Activated naive CD4-positive, alpha-beta T cell treated with anti-CD3 and anti-CD28 coated beads, Interleukin-2, amount 10 ng/mL, durations not matched to agents 7 days and 5 days (primary cell): ENCODE measurements around the gene CCK.

ENCODE experiments used
- CTCF ChIA-PET: fragments of 350-600 bp; sonication (Branson Sonifier 250); formaldehyde crosslinking; loops from one replicate; lab custom pipeline; 2021; ENCODE audit warnings: antibody characterized with exemption; lab: Charles Lee
- DNase-seq: peaks from one replicate; pipeline ENCODE4 v3.0.0-alpha.2; 2020
- H3K27ac Mint-ChIP-seq: one replicate; pipeline ENCODE4 v1.8.0; 2021; ENCODE audit warnings: mild to moderate bottlenecking, moderate library complexity, mixed read lengths
- H3K27me3 Mint-ChIP-seq: one replicate; pipeline ENCODE4 v1.8.0; 2021; ENCODE audit warnings: mild to moderate bottlenecking, mixed read lengths
- H3K36me3 Mint-ChIP-seq: one replicate; pipeline ENCODE4 v1.8.0; 2021; ENCODE audit warnings: mixed read lengths
- H3K4me1 Mint-ChIP-seq: one replicate; pipeline ENCODE4 v1.8.0; 2021; ENCODE audit warnings: mixed read lengths
- H3K4me3 Mint-ChIP-seq: one replicate; pipeline ENCODE4 v1.8.0; 2021; ENCODE audit warnings: mild to moderate bottlenecking, moderate library complexity, mixed read lengths
- H3K9me3 Mint-ChIP-seq: one replicate; pipeline ENCODE4 v1.8.0; 2021; ENCODE audit warnings: mixed read lengths

Gene CCK

DNA sequence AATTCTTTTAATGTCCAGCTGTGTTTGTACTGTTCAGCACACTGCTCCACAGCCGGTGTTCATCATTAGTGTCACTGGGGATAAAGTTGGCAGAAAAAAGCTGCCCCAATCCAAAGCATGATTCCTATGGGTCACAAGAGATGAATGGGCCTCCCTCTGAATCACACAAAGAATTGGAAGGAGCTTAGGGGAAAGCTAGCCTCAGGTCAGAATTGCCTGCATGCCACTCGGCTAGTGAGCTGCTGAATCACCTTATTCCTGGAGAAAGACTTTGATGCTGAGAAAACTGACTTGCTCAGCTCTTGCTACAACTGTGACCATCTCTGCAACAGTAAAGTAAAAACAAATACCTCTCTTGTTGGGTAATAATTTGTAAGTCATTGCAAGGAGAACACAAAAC is 3.5 kb downstream of the CCK start:
- H3K9me3 Mint-ChIP-seq: no peaks in the 10 kb centered on the region
- H3K36me3 Mint-ChIP-seq: no peaks in the 10 kb centered on the region
- peaks cover 83% of the 10 kb centered on the region for H3K27me3 Mint-ChIP-seq
- H3K4me1 Mint-ChIP-seq: peaks cover 5% of the 10 kb centered on the region
- H3K4me3 Mint-ChIP-seq: no peak overlapping the region
- DNase-seq: no peak
- CTCF ChIA-PET: interaction anchor here (0.9 kb wide), 1 partner anchor 13 kb away, joined by 3 read pairs; no protein-coding TSS in a partner anchor
- H3K27ac Mint-ChIP-seq: no peak overlapping the region

DNA sequence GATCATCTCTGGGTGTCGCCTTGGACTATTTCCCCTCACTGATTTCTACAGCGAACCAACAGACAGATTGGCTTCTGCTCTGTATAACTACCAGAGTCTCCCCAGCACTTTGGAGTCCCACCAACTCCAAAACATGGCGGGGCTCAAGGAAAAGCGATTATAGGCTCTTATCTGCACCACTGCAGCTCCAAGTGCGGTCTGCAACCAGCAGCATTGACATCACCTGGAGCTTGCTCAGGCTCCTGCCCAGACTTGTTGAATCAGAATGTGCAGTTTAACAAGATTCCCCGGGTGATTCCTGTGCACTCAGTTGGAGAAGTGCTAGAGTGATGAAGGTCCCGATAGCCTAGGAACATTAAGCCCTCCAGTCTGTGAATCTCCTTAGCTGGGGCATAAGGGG is 9.0 kb downstream of the CCK start:
- H3K4me3 Mint-ChIP-seq: no peak overlapping the region
- CTCF ChIA-PET: no interaction called here
- peaks cover 59% of the 10 kb centered on the region for H3K27me3 Mint-ChIP-seq
- no peak for DNase-seq
- no peak overlapping the region for H3K27ac Mint-ChIP-seq
- H3K4me1 Mint-ChIP-seq: peaks cover 3% of the 10 kb centered on the region
- H3K9me3 Mint-ChIP-seq: no peaks in the 10 kb centered on the region
- no peaks in the 10 kb centered on the region for H3K36me3 Mint-ChIP-seq

DNA sequence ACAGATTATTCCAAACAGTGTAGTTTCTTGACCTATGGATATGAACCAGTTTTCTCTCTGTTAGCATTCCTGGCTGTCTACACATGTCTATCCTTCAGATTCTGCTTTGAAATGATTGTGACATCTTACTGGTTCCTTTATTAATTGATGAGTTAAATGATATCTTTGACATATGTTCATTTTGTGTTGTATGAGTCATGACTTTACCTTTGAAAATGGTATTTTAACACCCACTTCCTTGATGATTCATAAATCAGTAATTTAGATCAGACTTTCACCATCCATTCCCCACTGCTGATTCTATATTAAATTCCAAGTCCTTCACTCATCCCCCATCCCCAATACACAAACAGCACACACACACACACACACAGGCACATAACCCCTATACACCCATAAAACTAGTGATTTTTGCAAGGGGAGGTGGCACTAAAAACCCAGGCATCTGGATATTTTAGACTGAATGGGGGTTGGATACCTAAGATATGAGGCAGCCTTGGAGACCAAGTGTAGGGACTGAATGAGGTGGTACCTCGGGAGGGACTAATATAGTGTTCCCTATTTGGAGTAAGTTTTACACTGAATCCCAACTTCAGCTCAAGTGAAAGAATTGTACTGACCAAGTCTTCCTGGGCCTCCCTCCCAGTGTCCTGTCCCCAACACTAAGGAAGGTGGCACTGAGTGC is 9.7 kb downstream of the CCK start:
- CTCF ChIA-PET: interaction anchor here (1.2 kb wide), 1 partner anchor 9 kb away, joined by 3 read pairs; no protein-coding TSS in a partner anchor
- Mint-ChIP-seq H3K36me3 (no peaks in the 10 kb centered on the region), H3K4me3 (no peak overlapping the region), H3K9me3 (no peaks in the 10 kb centered on the region), H3K4me1 (peaks cover 3% of the 10 kb centered on the region), H3K27me3 (peaks cover 55% of the 10 kb centered on the region), H3K27ac (no peak overlapping the region)
- DNase-seq: no peak

DNA sequence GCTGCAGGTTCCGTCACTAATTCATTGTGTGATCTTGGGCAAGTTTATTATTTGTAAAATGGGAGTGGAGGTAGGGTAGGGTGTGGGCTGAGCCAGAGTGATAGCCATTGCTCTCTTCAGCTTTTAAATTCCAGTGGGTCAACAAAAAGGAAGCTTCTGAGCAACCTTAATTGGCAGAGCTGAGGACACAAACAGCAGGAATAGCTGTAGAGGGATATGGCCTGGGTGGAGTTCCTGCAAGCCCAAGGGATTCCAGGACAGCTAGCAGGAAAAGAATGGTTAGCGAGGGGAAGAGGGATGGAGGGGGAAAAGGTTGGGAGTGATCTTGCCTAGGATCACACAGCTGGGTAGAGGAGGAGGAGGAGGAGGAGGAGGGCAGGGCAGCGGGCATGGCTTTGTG is 11.4 kb downstream of the CCK start:
- Mint-ChIP-seq H3K9me3 (no peaks in the 10 kb centered on the region), H3K27ac (no peak overlapping the region), H3K27me3 (peaks cover 43% of the 10 kb centered on the region), H3K4me1 (peaks cover 3% of the 10 kb centered on the region), H3K4me3 (no peak overlapping the region), H3K36me3 (no peaks in the 10 kb centered on the region)
- DNase-seq: no peak
- CTCF ChIA-PET: interaction anchor here (1.1 kb wide), 2 partner anchors 187 to 189 kb away, joined by 3 read pairs; no protein-coding TSS in a partner anchor

DNA sequence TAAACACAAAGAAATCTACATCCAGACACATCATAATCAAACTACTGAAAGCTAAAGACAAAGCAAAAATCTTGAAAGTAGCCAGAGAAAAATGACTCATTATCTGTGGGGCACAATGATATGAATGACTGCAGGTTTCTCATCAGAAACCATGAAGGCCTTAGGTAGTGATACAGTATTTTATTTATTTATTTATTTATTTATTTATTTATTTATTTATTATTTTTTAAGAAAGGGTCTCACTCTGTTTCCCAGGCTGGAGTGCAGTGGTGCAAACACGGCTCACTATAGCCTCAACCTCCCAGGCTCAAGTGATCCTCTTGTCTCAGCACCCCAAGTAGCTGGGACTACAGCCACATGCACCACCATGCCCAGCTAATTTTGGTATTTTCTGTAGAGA is 15.2 kb downstream of the CCK start:
- Mint-ChIP-seq H3K4me1 (peaks cover 2% of the 10 kb centered on the region), H3K36me3 (no peaks in the 10 kb centered on the region), H3K27me3 (peaks cover 57% of the 10 kb centered on the region), H3K4me3 (no peak overlapping the region), H3K9me3 (no peaks in the 10 kb centered on the region), H3K27ac (no peak overlapping the region)
- no peak for DNase-seq
- CTCF ChIA-PET: no interaction called here

DNA sequence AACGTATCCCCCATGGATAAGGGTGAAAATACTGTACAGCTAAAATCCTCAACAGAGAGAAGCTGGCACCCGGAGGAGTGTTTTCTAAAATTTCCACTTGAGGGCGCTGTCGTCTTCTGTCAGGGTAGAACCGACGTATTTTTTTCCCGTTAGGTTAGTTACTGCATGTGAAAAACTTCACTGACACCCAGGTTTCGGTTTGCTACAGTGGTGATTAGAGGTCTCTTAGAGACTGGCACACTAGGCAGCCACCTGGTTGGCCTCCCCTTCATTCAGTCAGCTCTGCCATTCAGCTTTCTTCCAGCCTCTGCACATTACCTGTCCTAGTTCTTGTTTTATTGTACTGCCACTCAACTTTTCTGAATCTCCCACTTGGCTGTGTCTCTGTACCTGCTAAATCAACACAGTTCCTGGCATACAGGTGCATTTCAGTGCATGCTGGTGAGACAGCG is 18.4 kb downstream of the CCK start:
- Mint-ChIP-seq H3K4me1 (peaks cover 2% of the 10 kb centered on the region), H3K4me3 (no peak overlapping the region), H3K9me3 (no peaks in the 10 kb centered on the region), H3K27ac (no peak overlapping the region), H3K36me3 (no peaks in the 10 kb centered on the region), H3K27me3 (peaks cover 41% of the 10 kb centered on the region)
- peak; percentile 76 for DNase-seq
- CTCF ChIA-PET: interaction anchor here (0.7 to 4.9 kb wide), 30 partner anchors 8 to 500 kb away, joined by 3 to 103 read pairs (median 4); partner anchors contain the start of gene VIPR1

DNA sequence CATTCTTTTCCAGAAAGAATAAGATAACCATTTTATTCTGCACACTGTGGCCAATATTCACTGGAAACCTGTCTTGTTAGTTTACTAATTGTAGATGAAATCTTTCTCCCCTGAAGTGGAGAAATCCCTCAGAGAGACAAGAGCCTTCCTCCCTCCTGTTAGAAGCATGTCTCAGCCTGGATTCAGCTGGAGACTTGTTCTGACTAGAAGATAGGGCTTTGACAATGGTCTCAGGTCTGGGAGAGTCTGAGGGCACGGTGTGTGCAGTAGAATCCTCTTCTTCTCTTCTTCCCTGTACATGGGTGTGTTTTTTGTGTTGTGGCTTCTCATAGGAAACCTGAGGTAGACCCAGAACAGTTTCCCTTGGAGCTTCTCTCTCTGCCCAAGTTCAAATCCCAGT is 19.9 kb downstream of the CCK start:
- no peaks in the 10 kb centered on the region for H3K36me3 Mint-ChIP-seq
- peaks cover 38% of the 10 kb centered on the region for H3K27me3 Mint-ChIP-seq
- peaks cover 2% of the 10 kb centered on the region for H3K4me1 Mint-ChIP-seq
- no peak overlapping the region for H3K27ac Mint-ChIP-seq
- H3K9me3 Mint-ChIP-seq: no peaks in the 10 kb centered on the region
- CTCF ChIA-PET: interaction anchor here (1.1 to 4.9 kb wide), 3 partner anchors 13 to 196 kb away, joined by 3 to 103 read pairs (median 3); no protein-coding TSS in a partner anchor
- no peak for DNase-seq
- no peak overlapping the region for H3K4me3 Mint-ChIP-seq

DNA sequence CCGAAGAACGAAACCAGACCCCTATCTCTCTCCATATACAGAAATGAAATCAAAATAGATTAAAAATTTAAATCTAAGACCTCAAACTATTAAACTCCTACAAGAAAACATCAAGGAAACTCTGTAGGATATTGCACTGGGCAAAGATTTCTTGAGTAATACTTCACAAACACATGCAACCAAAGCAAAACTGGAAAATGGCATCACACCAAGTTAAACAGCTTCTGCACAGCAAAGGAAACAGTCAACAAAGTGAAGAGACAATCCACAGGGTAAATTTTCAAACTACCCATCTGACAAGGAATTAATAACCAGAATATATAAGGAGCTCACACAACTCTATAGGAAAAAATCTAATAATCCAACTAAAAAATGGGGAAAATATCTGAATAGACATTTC is 29.4 kb downstream of the CCK start:
- peaks cover 10% of the 10 kb centered on the region for H3K9me3 Mint-ChIP-seq
- H3K27ac Mint-ChIP-seq: no peak overlapping the region
- no peak for DNase-seq
- H3K27me3 Mint-ChIP-seq: peaks cover 27% of the 10 kb centered on the region
- no peak overlapping the region for H3K4me3 Mint-ChIP-seq
- no peaks in the 10 kb centered on the region for H3K4me1 Mint-ChIP-seq
- CTCF ChIA-PET: no interaction called here
- H3K36me3 Mint-ChIP-seq: no peaks in the 10 kb centered on the region

DNA sequence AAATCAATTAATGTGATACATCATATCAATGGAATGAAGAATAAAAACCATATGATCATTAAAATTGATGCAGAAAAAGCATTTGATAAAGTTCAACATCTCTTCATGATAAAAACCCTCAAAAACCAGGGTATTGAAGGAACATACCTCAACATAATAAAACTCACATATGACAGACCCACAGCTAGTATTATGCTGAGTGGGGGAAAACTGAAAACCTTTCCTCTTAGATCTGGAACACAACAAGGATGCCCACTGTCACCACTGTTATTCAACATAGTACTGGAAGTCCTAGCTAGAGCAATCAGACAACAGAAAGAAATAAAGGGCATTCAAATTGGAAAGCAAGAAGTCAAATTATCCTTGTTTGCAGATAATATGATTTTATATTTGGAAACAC is 30.5 kb downstream of the CCK start:
- CTCF ChIA-PET: interaction anchor here (0.6 to 1.8 kb wide), 2 partner anchors 12 to 522 kb away, joined by 3 to 6 read pairs; no protein-coding TSS in a partner anchor
- DNase-seq: no peak

DNA sequence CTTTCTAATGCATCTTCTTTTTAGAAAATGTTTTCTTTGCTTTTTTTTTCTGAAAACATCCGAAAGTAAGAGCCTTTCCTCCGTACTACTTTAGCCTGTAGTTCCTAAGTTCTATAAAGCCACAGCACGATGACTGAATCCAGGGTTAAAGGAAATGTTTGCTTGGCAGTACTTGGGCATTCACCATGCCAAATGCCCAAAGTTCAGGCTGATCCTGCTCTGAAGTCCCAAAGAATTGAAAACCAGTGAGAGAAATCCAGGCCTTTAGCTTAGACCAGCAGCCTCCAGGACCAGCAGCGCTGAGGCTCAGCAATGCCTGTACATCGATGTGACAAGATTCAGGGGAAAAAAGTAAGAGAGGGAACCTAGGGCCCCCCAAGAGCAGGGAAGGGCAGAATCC is 35.1 kb downstream of the CCK start:
- no peaks in the 10 kb centered on the region for H3K9me3 Mint-ChIP-seq
- DNase-seq: no peak
- CTCF ChIA-PET: no interaction called here
- peaks cover 6% of the 10 kb centered on the region for H3K4me1 Mint-ChIP-seq
- H3K27ac Mint-ChIP-seq: no peak overlapping the region
- no peak overlapping the region for H3K4me3 Mint-ChIP-seq
- H3K27me3 Mint-ChIP-seq: peaks cover 46% of the 10 kb centered on the region
- no peaks in the 10 kb centered on the region for H3K36me3 Mint-ChIP-seq

More for the DNA sequence above, 30.5 kb downstream of the CCK start:
- H3K9me3 Mint-ChIP-seq: peaks cover 10% of the 10 kb centered on the region
- no peaks in the 10 kb centered on the region for H3K4me1 Mint-ChIP-seq
- H3K27me3 Mint-ChIP-seq: peaks cover 38% of the 10 kb centered on the region
- no peaks in the 10 kb centered on the region for H3K36me3 Mint-ChIP-seq
- H3K27ac Mint-ChIP-seq: no peak overlapping the region
- no peak overlapping the region for H3K4me3 Mint-ChIP-seq

DNA sequence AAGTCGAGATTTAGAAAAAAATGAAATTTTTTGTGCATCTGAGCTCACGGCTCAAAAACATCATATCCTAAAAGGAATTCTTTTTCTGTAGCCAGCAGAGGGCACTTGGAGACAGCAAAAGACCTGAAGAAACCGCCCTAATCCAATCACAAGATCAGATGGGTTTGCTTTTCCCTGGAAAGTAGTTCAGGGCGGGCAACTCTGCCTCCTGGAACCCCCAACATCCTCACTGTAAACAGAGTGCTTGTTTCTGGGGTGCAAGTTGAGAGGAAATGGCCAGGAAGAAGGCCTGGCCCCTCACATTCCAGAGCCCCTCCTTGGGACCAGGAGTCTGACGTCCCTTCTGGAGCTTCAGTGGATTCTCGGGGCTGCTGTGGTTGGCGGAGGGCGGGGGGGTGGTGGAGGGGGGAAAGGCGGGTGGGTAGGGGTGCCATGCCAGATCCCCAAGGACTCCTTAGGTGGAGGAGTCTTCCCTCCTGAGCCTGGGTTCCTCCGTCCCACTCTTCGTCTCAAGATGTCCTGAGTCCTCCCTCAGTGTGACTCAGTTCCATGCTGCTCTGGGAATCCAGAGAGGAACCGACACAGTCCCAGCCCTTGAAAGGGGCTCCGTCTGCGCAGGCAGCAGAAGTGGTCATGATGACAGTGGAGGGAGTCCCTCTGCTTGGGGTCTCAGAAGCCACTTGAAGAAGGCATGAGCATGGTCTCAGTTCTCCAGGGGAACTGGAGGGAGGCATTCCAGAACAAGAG is 35.9 kb downstream of the CCK start:
- H3K4me3 Mint-ChIP-seq: no peak overlapping the region
- no peak for DNase-seq
- H3K9me3 Mint-ChIP-seq: no peaks in the 10 kb centered on the region
- H3K27ac Mint-ChIP-seq: no peak overlapping the region
- peaks cover 42% of the 10 kb centered on the region for H3K27me3 Mint-ChIP-seq
- CTCF ChIA-PET: interaction anchor here (1.0 to 1.5 kb wide), 7 partner anchors 16 to 213 kb away, joined by 3 to 10 read pairs (median 4); no protein-coding TSS in a partner anchor
- peaks cover 6% of the 10 kb centered on the region for H3K4me1 Mint-ChIP-seq
- peaks cover 3% of the 10 kb centered on the region for H3K36me3 Mint-ChIP-seq

DNA sequence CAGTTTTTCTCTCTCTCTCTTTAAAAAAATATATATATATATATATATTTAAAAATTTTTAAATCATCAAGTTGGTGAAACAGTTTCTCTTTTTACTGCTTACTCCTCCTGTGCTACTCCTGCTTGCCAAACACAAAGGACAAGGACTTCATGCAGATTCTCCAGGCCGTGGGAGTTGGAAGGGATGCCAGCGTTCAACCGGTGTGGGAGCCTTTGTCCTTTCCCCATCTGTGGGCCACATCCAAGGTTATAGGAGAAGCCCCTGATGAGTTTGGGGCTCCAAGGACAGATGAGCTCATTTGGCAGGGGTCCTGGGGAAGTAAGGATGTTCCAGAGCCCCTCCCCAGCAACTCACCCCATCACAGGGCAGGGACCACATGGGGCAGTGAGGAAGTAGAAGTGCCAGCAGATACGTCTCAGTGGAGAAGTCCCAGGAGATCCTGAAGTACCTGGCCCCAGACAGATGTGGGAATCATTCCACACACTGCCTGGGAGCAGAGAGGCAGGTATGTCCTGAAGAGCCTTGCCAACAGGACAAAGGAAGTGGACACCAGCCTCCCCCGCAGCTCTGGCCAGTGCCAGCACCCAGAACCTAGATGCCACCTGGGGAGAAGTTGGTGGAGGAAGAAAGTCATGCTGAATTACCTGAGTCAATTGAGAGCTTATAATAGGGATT is 36.6 kb downstream of the CCK start:
- H3K27ac Mint-ChIP-seq: no peak overlapping the region
- DNase-seq: no peak
- peaks cover 6% of the 10 kb centered on the region for H3K36me3 Mint-ChIP-seq
- CTCF ChIA-PET: interaction anchor here (1.0 to 1.5 kb wide), 8 partner anchors 15 to 214 kb away, joined by 3 to 10 read pairs (median 4); no protein-coding TSS in a partner anchor
- H3K27me3 Mint-ChIP-seq: peaks cover 35% of the 10 kb centered on the region
- H3K4me1 Mint-ChIP-seq: peaks cover 6% of the 10 kb centered on the region
- H3K9me3 Mint-ChIP-seq: no peaks in the 10 kb centered on the region
- no peak overlapping the region for H3K4me3 Mint-ChIP-seq

DNA sequence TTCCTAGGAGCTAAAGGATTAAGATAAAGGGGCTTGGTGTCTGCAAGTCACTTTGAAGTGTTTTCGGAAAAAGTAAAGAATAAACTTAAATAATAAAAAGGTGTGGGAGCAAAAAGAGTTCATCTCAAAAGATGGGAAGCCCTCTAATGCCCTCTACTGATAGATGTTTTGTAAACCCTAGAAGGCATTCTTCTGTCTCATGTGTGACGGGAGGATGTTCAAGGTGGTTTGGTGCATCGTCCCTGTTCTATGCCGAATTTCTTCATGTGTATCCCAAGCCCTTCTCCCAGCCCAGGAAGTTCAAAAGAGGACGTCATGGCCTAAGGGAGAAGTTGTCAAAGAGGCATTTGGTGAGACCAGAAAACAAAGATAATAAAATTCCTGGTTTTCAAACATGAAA is 37.2 kb downstream of the CCK start:
- Mint-ChIP-seq H3K36me3 (peaks cover 11% of the 10 kb centered on the region), H3K27me3 (peaks cover 29% of the 10 kb centered on the region), H3K4me3 (no peak overlapping the region), H3K4me1 (peaks cover 6% of the 10 kb centered on the region), H3K9me3 (no peaks in the 10 kb centered on the region), H3K27ac (no peak overlapping the region)
- CTCF ChIA-PET: interaction anchor here (1.0 to 1.5 kb wide), 6 partner anchors 28 to 215 kb away, joined by 3 to 10 read pairs (median 4); no protein-coding TSS in a partner anchor
- no peak for DNase-seq
